Measurements from ENCODE around the gene CABP7.

- no peak for TF ChIP-seq CTCF (IDR thresholded peaks at IDR 0.05)
- no peak for TF ChIP-seq POLR2A (IDR thresholded peaks at IDR 0.05)
- no peak for TF ChIP-seq EP300 (IDR thresholded peaks at IDR 0.05)
Observed at GRCh38 chr22:29700900-29701154, 19.0 kb upstream of the CABP7 start.
